ENCODE measurements around the gene TDRKH.

The TDRKH gene

GRCh38 chr1:151790071-151790939 is at the start of gene TDRKH:
Gene TDRKH (minus strand): TSS chr1:151790500. CDS start chr1:151783022, 7,478 bp downstream.
- DNase-seq = peak; percentile 100

DNA sequence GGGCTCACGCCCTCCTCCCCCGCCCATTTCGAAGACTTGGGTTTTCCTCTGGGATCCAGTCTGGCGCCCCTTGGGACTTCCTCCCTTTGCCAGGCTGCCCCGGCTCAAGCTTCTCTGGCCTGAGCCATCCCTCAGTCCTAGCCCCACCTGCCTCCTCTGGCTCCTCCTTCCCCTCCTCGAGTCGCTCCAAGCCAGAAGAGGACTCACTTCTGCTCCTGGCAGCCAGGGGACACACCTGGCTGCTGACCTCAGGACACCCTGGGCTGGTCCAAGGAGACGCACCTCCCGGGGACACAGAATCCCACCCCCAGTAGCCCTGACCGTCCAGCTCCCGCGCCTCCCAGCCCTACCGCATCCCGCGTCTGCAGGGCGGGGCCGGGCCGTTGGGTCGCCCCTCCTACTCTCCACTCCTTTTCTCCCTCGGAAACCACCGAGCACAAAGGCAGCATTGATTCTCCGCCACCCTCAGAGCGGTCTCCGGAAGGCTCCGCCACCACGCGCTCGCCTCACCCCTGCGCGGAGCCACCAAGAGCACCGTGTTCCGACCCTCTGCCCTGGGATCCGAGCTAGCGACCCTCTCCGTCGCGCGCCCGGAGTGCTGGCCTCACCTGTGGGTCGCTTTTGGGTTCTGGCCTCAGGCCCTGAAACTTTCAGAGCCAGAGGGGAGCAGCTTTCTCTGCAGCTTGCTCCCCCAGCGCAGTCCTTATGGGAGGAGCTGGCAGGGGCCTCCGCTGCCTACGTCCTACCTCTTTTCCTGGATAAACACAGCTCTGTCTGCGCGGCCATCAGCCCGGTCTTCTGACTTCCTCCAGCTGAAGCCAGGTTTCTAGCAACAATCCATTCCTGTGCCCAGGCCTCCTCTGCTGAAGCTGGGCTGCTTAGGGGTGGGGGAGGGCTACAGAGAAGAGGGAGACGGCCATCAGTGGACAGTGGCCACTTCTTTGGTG is 49.4 kb upstream of the TDRKH start, which contains the start of gene C2CD4D:
C2CD4D (minus strand) TSS at position 364 of the 947 bp plus-strand sequence. CDS start 831 bp downstream, outside the sequence.
- peak; percentile 89 for DNase-seq

- no peak for DNase-seq
These were observed 48.7 kb upstream of the TDRKH start for GRCh38 chr1:151839082-151839412.

DNA sequence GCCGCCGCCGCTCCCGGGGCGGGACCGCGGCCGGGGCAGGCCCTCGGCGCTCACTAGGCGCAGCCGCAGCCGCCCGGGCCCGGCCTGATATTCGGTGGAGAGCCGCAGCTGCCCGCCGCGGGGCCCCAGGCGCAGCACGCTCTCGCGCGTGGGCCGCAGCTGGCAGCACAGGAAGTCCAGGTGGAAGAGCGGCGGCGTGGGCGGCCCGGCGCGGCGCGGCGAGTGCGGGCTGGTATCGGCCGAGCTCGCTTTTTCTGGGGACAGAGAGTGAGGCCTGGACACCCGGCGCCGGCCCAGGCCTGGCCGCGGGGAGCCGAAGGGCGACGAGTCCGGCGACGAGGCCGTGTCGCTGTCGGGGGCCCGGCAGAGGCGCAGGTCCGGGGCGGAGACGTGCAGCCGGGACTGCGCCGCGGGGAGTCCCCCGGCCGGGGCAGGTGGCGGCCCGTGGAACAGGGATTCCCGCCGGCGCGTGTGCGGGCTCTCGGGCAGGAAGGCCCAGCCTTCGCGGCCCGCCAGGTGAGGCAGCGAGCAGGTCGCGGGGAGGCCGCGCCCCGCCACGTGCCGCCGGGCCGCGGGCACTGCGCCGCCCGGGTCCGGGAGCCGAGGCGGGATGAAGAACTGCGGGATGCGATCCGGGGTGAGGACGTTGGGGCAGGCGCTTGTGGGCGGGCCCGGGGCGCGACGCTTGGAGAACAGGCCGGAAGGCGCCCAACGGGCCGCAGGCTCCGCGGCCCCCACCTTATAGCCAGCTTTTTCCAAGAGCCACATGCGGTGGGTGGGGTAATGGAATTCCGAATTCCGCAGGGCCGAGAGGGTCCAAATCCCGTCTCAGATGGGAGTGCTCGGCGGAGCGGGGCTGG is 48.2 kb upstream of the TDRKH start:
- no peak for DNase-seq

GRCh38 chr1:151837884-151838221 is 47.6 kb upstream of the TDRKH start:
- DNase-seq = no peak

GRCh38 chr1:151837197-151837596 is 46.9 kb upstream of the TDRKH start:
- no peak for DNase-seq

DNA sequence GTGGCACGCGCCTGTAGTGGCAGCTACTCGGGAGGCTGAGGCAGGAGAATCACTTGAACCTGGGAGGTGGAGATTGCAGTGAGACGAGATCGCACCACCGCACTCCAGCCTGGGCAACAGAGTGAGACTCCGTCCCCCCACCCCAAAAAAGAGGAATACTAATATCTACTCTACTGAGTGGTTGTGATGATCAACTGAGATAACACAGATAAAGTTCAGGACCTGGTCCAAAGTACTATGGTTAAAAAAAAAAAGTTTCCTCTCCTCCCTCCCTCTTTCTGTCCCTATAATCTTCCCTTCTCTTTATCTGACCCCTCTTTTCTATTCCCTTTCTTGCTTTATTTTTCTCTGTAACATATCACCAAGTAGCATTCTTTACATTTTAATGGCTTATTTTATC is 45.3 kb upstream of the TDRKH start:
- DNase-seq = no peak

DNA sequence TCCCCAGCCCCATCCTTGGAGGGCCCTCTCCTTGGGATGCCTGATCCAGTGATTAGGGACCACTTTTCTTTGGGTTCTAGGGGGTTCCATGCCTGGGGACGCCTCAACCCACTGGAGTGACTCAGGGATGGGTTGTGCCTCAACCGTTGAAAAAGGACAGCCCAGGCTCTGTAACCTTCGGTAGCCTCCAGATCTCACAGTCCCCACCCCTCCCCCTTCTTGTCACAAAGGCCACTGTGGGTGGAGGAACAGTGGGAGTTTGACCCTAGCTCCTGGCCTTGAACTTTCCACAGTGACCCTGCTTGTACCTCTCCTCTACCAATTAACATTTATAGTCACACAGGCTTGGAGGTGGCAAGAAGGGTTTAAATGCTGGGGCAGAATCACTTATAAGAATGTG is 43.9 kb upstream of the TDRKH start:
- no peak for DNase-seq

- DNase-seq = no peak
These were observed 43.0 kb upstream of the TDRKH start for GRCh38 chr1:151833172-151833900.

DNA sequence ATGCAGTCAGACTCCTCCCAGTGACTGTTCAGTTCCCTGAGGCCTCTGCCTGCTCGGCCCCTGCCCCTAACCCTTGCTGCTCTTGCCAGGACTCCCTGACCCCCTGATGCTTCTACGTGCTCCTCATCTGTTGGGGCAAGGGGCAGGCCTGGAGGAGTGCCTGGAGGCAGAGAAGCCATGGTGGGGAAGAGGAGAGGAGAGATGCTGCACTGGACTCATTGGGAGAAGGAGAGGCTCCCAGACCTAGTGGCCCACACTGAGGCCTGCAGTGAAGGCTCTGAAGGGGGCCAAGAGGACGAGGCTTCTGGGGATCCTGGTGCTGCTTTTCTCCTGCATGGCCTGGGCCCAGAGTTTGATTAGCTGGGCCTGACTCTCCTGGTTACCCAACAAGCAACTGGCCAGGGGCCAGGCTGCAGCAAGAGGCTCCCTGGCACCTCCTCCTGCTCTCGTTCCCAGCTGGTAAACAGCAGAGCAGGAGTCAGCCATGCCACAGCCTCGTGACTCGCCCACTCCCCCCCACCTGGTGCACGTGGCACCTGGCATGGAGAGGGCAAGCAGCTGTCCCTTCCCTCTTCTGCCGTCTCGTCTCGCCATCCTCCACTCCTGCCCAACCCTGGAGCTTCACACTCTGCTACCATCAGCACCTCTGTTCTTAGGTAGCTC is 42.1 kb upstream of the TDRKH start:
- DNase-seq = peak; percentile 91

DNA sequence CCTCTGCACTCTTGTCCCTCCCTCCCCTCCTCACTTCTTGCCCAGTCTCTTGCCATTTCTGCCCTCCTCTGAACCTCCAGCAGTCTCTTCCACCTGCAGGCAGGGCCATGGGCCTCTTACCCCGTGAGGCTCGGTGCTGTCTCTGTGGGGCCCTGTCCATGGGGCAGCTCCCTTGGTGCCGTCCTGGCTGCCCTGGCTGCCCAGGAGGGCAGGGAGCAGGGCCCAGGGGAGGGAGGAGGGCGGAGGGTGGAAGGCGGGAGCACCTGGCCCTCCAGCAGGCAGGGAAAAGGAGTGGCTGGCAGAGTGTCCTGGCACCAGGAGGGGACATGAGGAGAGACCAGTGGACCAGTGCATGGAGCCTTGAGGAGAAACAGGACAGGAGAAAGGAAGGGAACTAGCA is 41.3 kb upstream of the TDRKH start, which contains the start of gene RORC:
RORC (minus strand) TSS at position 198 of the 400 bp plus-strand sequence; CDS start at position 160, 38 bp downstream.
- DNase-seq = peak; percentile 41

GRCh38 chr1:151831256-151831591 is 40.9 kb upstream of the TDRKH start:
- no peak for DNase-seq

DNA sequence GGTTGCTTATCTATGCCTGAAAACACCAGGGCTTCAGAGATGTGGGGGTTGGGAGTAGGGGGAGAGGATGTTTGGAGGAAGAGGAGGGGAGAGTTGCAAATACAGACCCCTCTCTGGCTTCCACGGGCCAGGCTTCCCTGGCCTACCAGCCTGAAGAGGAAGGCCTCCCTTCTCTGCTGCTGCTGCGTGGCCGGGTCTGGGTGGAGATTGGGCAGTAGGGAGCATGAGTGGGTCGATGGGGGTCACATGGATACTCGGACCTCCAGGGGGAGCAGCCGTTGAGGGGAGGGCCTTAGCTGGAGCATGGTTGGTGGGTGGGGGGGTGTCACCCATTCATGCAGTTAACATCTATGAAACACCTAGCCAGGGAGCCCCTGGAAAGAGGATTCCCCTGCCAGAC is 39.8 kb upstream of the TDRKH start:
- DNase-seq = no peak

GRCh38 chr1:151829352-151830046 is 39.2 kb upstream of the TDRKH start:
- no peak for DNase-seq

DNA sequence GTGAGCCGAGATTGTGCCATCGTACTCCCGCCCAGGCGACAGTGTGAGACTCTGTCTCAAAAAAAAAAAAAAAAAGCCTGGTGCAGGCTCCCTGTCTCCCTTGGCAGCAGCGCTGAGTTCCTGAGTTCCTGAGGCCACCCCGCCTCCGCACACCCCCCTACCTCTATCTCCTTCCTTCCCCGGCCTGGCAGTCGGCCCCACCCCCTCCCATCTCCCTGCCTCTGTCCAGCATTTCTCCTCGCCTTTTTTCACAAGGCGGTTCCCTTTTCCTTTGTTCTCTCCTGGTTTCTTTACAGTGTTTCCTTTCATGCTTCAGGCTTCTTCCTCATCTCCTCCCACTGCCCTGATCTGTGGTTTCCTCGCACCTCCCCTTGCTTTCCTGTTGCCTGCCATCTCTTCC is 38.6 kb upstream of the TDRKH start:
- no peak for DNase-seq

DNA sequence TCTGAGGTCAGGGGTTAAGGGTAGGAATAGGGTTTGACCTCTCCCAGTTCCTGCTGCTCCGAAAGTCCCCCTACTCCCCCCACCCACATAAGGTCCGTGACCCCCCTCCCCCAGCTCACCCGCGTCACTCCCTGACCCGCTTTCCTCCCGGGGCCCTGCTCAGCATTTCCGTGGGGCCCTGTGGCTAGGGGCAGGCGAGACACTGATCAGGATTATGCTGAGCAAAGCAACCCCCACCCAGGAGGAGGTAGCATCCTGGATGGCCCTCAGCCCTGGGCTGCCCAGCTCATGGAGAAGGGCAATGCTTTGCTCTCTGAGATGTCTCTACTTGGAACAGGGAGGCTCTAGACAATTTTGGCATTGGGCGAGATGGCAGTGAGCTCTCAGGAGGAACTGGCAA is 37.6 kb upstream of the TDRKH start:
- DNase-seq = no peak

GRCh38 chr1:151825751-151826660 is 35.7 kb upstream of the TDRKH start:
- DNase-seq = no peak

DNA sequence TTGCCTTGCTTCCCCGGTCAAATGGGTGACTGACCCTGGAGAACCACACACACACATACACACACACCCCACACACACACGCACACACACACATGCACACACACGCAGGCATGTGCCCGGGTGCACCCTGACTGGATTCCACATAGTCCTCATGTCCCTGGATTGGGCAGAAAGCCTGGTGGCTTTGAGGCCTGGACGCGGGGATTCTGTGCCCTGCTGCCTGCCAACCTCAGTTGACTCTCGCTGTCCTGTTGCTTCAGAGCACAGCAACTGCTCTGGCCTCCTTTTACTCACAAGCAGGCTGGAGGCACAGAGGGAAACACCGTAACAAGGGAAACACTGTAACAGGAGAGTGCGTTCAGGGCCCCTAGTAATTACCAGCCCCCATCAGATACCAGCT is 34.9 kb upstream of the TDRKH start:
- DNase-seq = no peak

GRCh38 chr1:151823175-151823574 is 32.9 kb upstream of the TDRKH start:
- DNase-seq = no peak

- no peak for DNase-seq
These were observed 32.1 kb upstream of the TDRKH start for GRCh38 chr1:151822404-151822803.

All from NCI-H1092 treated with DMSO at 0.1 percent for 48 hours (cell line).